Vagina (tissue), 2 donors: ENCODE measurements around the gene HID1. TPM values are rescaled to one million over a fixed set of nuclear protein-coding genes. Genes with fewer than 3 reads are reported as not detected.
A peak's percentile ranks its signal among the peaks of the same experiment; 100 is the strongest.

ENCODE experiments used
- DNase-seq, 2 donors: peaks; one replicate each; pipeline ENCODE4 v3.0.0-alpha.2; 2017; ENCODE audit errors: extremely low spot score in 2 of 2
- H3K27ac ChIP-seq: fragments of 200-600 bp; sonication (generic); one replicate; pipeline ENCODE4 v1.5.1; 2019
- H3K27me3 ChIP-seq: fragments of 200-600 bp; sonication (generic); one replicate; pipeline ENCODE4 v1.5.1; 2019
- H3K36me3 ChIP-seq, 2 donors: fragments of 200-600 bp; sonication (generic); one replicate each; pipeline ENCODE4 v1.5.1; 2017 to 2019
- H3K4me1 ChIP-seq: fragments of 200-600 bp; sonication (generic); one replicate; pipeline ENCODE4 v1.5.1; 2019
- H3K4me3 ChIP-seq, 2 donors: fragments of 200-600 bp; sonication (generic); 1 replicate in 1 of 2; 2 replicates in 1 of 2; pipeline ENCODE4 v1.5.1; 2016 to 2019
- H3K9me3 ChIP-seq: fragments of 200-600 bp; sonication (generic); one replicate; pipeline ENCODE4 v1.5.1; 2019
- CTCF ChIP-seq, 3 experiments: fragments of 450-650 bp in 2 of 3; fragments of 200-600 bp in 1 of 3; sonication (generic) in 1 of 3; IDR thresholded peaks; one replicate each; pipeline ENCODE4 v1.5.1; 2017 to 2019; ENCODE audit warnings: antibody characterized with exemption in 3 of 3, mild to moderate bottlenecking in 2 of 3, moderate library complexity in 2 of 3
- POLR2A ChIP-seq, 2 donors: fragments of 450-650 bp; IDR thresholded peaks; one replicate each; pipeline ENCODE4 v1.6.1; 2017; ENCODE audit warnings: antibody characterized with exemption in 2 of 2, mild to moderate bottlenecking in 2 of 2, moderate library complexity in 2 of 2
- POLR2AphosphoS5 ChIP-seq, 2 donors: sonication (generic); formaldehyde crosslinking; IDR thresholded peaks; one replicate each; pipeline ENCODE4 v1.9.0; 2017; ENCODE audit warnings: antibody characterized with exemption in 2 of 2, mild to moderate bottlenecking in 2 of 2, low read depth in 1 of 2; ENCODE audit not compliant: insufficient read depth in 1 of 2
- intact Hi-C: fragments of 100-400 bp; cut with DNase I; formaldehyde crosslinking; loops from one replicate; pipeline ENCODE4 v1.15.1; 2023
- total RNA-seq: library from RNA; depleted of rRNA; stranded (reverse); fragments of >200 nt; gene quantifications from one replicate; pipeline ENCODE4 v1.2.3, GENCODE V29; 2016

HID1 gene
- total RNA-seq, 1 donor from 2014 or later, result 13.0 TPM

GRCh38 chr17:75013092-75013559, 40.6 kb upstream of the HID1 start:
- intact Hi-C loops, result no loop called here
- H3K4me3 ChIP-seq, result peak overlapping the region; percentile 67 to 79
- H3K4me1 ChIP-seq, result peaks cover 22% of the 10 kb centered on the region
- peak overlapping the region; percentile 82 for H3K27ac ChIP-seq
- H3K9me3 ChIP-seq, result no peaks in the 10 kb centered on the region
- H3K27me3 ChIP-seq, result no peaks in the 10 kb centered on the region
- no peak for TF ChIP-seq POLR2AphosphoS5 (IDR thresholded peaks at IDR 0.05; ENCODE audit: insufficient read depth in 1 of 2, low read depth in 1 of 2)
- TF ChIP-seq POLR2A (IDR thresholded peaks at IDR 0.05), result no peak
- TF ChIP-seq CTCF (IDR thresholded peaks at IDR 0.05), result no peak
- peaks cover 0 to 6% of the 10 kb centered on the region in 2 donors for H3K36me3 ChIP-seq
- no peak for DNase-seq

DNA sequence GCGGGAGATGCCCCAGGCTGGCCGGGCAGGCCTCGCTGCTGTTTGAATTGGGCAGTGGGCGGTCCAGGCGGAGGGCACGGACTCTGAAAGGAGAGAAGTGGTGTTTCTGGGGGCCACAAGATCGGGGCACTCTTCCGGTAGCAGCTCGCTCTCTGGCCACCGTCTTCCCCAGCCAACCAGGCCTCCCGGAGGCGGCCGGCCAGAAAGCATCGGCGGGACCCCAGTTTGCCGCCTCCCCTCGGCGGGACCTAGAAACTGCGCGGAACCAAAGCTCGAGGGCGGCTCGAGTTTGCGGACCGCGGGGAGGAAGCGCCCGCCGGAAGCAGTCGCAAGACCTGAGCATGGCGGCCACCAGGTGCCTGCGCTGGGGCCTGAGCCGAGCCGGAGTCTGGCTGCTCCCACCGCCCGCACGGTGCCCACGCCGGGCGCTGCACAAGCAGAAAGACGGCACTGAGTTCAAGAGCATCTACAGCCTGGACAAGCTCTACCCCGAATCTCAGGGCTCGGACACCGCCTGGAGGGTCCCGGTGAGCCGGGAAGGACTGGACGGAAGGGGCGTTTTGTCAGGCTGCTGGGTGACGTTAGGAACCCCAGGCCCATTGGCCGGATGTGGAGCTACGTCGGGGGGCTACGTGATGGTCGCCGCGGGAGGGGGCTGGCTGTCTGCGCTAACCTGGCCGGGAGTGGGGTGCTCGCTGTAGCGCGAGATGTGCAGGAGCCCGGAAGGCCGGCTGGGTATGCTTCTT, 40.0 kb upstream of the HID1 start, which contains the start of gene MRPL58:
MRPL58 (plus strand) TSS at position 325 of the 746 bp plus-strand sequence; CDS start at position 342, 17 bp downstream.
- Histone ChIP-seq H3K27me3 (no peaks in the 10 kb centered on the region), H3K36me3 (peaks cover 0 to under 1% of the 10 kb centered on the region in 2 donors), H3K4me1 (peaks cover 22% of the 10 kb centered on the region), H3K9me3 (no peaks in the 10 kb centered on the region), H3K4me3 (peak within 1 kb of the TSS; percentile 67 to 79), H3K27ac (peak within 1 kb of the TSS; percentile 82)
- DNase-seq, result no peak
- TF ChIP-seq POLR2AphosphoS5 (IDR thresholded peaks at IDR 0.05; ENCODE audit: insufficient read depth in 1 of 2, low read depth in 1 of 2), result peak; percentile 58 to 81
- peak in 1 of 2 donors; percentile 10 for TF ChIP-seq POLR2A (IDR thresholded peaks at IDR 0.05)
- TF ChIP-seq CTCF (IDR thresholded peaks at IDR 0.05), result peak in 2 of 3 experiments; percentile 14 to 28
- intact Hi-C loops, result no loop called here

GRCh38 chr17:75012096-75012345, 39.5 kb upstream of the HID1 start:
- H3K27me3 ChIP-seq, result no peaks in the 10 kb centered on the region
- H3K27ac ChIP-seq, result peak overlapping the region; percentile 82
- H3K36me3 ChIP-seq, result no peaks in the 10 kb centered on the region
- DNase-seq, result no peak
- H3K4me3 ChIP-seq, result peak overlapping the region; percentile 67 to 79
- peaks cover 22% of the 10 kb centered on the region for H3K4me1 ChIP-seq
- TF ChIP-seq POLR2A (IDR thresholded peaks at IDR 0.05) (no peak), POLR2AphosphoS5 (IDR thresholded peaks at IDR 0.05; ENCODE audit: insufficient read depth in 1 of 2, low read depth in 1 of 2) (no peak), CTCF (IDR thresholded peaks at IDR 0.05) (no peak)
- H3K9me3 ChIP-seq, result no peaks in the 10 kb centered on the region
- intact Hi-C loops, result no loop called here

DNA sequence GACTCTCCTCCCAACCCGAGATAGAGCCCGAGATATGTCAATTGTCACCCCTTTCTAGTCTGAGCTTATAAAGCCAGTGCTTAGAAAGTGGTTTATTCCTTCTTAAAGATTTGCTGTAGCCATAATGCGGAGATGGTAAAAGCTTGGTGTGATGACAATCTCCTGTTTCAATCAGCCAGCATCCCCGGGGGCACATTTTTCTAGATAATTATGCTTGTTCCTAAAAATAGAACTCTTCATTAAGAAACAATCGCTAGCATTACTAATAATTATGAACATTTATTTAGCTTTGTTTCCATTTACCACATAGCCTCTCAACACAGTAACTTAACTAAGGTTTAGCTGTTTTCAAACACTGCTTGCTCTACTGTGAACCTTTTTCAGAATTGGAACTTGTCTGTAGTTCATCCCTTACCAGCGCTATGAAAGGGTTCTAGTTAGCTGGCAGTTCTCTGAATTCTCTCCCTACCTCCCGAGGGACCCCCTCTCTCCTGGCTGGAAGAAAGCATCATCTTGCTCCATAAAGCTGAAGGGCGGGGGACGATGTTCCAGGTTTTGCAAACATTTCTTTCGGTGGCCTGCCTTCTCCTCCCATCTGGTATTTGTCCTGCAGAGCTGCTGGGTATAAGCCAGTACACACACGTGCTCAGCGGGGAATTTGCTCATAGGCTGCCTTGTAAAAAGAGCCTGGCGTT, 39.0 kb upstream of the HID1 start:
- H3K4me3 ChIP-seq, result peak overlapping the region; percentile 67 to 79
- no peaks in the 10 kb centered on the region for H3K27me3 ChIP-seq
- H3K9me3 ChIP-seq, result no peaks in the 10 kb centered on the region
- intact Hi-C loops, result no loop called here
- H3K27ac ChIP-seq, result peak overlapping the region; percentile 82
- TF ChIP-seq CTCF (IDR thresholded peaks at IDR 0.05), result no peak
- no peak for TF ChIP-seq POLR2A (IDR thresholded peaks at IDR 0.05)
- H3K4me1 ChIP-seq, result peaks cover 22% of the 10 kb centered on the region
- H3K36me3 ChIP-seq, result no peaks in the 10 kb centered on the region
- DNase-seq, result no peak
